ENCODE results near the gene FAM81B. TPM values are rescaled to one million over a fixed set of nuclear protein-coding genes. Genes with fewer than 3 reads are reported as not detected.

Gene FAM81B
- total RNA-seq, 3 donors from 2014 or later (not counting 1 experiment from before 2014, with no cell fraction given): not detected

- no peak for DNase-seq
- TF ChIP-seq, protein P1, sequence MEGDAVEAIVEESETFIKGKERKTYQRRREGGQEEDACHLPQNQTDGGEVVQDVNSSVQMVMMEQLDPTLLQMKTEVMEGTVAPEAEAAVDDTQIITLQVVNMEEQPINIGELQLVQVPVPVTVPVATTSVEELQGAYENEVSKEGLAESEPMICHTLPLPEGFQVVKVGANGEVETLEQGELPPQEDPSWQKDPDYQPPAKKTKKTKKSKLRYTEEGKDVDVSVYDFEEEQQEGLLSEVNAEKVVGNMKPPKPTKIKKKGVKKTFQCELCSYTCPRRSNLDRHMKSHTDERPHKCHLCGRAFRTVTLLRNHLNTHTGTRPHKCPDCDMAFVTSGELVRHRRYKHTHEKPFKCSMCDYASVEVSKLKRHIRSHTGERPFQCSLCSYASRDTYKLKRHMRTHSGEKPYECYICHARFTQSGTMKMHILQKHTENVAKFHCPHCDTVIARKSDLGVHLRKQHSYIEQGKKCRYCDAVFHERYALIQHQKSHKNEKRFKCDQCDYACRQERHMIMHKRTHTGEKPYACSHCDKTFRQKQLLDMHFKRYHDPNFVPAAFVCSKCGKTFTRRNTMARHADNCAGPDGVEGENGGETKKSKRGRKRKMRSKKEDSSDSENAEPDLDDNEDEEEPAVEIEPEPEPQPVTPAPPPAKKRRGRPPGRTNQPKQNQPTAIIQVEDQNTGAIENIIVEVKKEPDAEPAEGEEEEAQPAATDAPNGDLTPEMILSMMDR (IDR thresholded peaks at IDR 0.05): no peak
- WGBS (ENCODE audit: insufficient coverage): 100% methylated on average over 1 of the region's 1 CpG
- Histone ChIP-seq H3K4me3 (ENCODE audit: low read length) (no peak overlapping the region), H3K9me3 (ENCODE audit: control insufficient read depth, insufficient read depth, low read length) (no peaks in the 10 kb centered on the region), H3K27ac (ENCODE audit: low read length) (no peak overlapping the region), H3K36me3 (ENCODE audit: control insufficient read depth, insufficient read depth, low read length) (no peaks in the 10 kb centered on the region), H3K4me1 (ENCODE audit: control insufficient read depth, insufficient read depth, low read length) (no peaks in the 10 kb centered on the region), H3K27me3 (ENCODE audit: control insufficient read depth, insufficient read depth, low read length) (no peaks in the 10 kb centered on the region)
- no peaks in the 10 kb centered on the region for H3K36me3 Mint-ChIP-seq
- H3K27ac Mint-ChIP-seq: no peak overlapping the region
- no peaks in the 10 kb centered on the region for H3K9me3 Mint-ChIP-seq
- no peak for ATAC-seq
- H3K27me3 Mint-ChIP-seq (ENCODE audit: low read depth in 2 of 2): peaks cover 0 to 3% of the 10 kb centered on the region in 2 donors
- H3K4me3 Mint-ChIP-seq: no peak overlapping the region
- intact Hi-C loops (cut with micrococcal nuclease): no loop called here
- no peaks in the 10 kb centered on the region for H3K4me1 Mint-ChIP-seq
Observed at GRCh38 chr5:95393279-95393678, 2.1 kb downstream of the FAM81B start.

GRCh38 chr5:95398989-95399388, 7.8 kb downstream of the FAM81B start:
- Histone ChIP-seq H3K4me3 (ENCODE audit: low read length) (no peak overlapping the region), H3K27me3 (ENCODE audit: control insufficient read depth, insufficient read depth, low read length) (no peaks in the 10 kb centered on the region), H3K36me3 (ENCODE audit: control insufficient read depth, insufficient read depth, low read length) (no peaks in the 10 kb centered on the region), H3K9me3 (ENCODE audit: control insufficient read depth, insufficient read depth, low read length) (no peaks in the 10 kb centered on the region), H3K27ac (ENCODE audit: low read length) (no peak overlapping the region), H3K4me1 (ENCODE audit: control insufficient read depth, insufficient read depth, low read length) (no peaks in the 10 kb centered on the region)
- intact Hi-C loops (cut with micrococcal nuclease): no loop called here
- no peak overlapping the region for H3K27ac Mint-ChIP-seq
- TF ChIP-seq, protein P1 (IDR thresholded peaks at IDR 0.05): no peak
- H3K4me1 Mint-ChIP-seq: no peaks in the 10 kb centered on the region
- ATAC-seq: no peak
- 100% methylated on average over 1 of the region's 1 CpG for WGBS (ENCODE audit: insufficient coverage)
- H3K36me3 Mint-ChIP-seq: no peaks in the 10 kb centered on the region
- no peak for DNase-seq
- H3K4me3 Mint-ChIP-seq: no peak overlapping the region
- H3K27me3 Mint-ChIP-seq (ENCODE audit: low read depth in 2 of 2): peaks cover 0 to 6% of the 10 kb centered on the region in 2 donors
- H3K9me3 Mint-ChIP-seq: no peaks in the 10 kb centered on the region

- H3K9me3 Mint-ChIP-seq: no peaks in the 10 kb centered on the region
- no peak overlapping the region for H3K4me3 ChIP-seq (ENCODE audit: low read length)
- DNase-seq: no peak
- no peaks in the 10 kb centered on the region for H3K4me1 ChIP-seq (ENCODE audit: control insufficient read depth, insufficient read depth, low read length)
- H3K4me1 Mint-ChIP-seq: no peaks in the 10 kb centered on the region
- no peaks in the 10 kb centered on the region for H3K36me3 Mint-ChIP-seq
- H3K36me3 ChIP-seq (ENCODE audit: control insufficient read depth, insufficient read depth, low read length): no peaks in the 10 kb centered on the region
- no peak overlapping the region for H3K27ac ChIP-seq (ENCODE audit: low read length)
- ATAC-seq: no peak
- H3K9me3 ChIP-seq (ENCODE audit: control insufficient read depth, insufficient read depth, low read length): no peaks in the 10 kb centered on the region
- TF ChIP-seq, protein P1 (IDR thresholded peaks at IDR 0.05): no peak
- H3K4me3 Mint-ChIP-seq: no peak overlapping the region
- intact Hi-C loops (cut with micrococcal nuclease): no loop called here
- H3K27ac Mint-ChIP-seq: no peak overlapping the region
- 93% methylated on average over 3 of the region's 3 CpGs for WGBS (ENCODE audit: insufficient coverage)
- no peaks in the 10 kb centered on the region for H3K27me3 ChIP-seq (ENCODE audit: control insufficient read depth, insufficient read depth, low read length)
- H3K27me3 Mint-ChIP-seq (ENCODE audit: low read depth in 2 of 2): peaks cover 7 to 8% of the 10 kb centered on the region in 2 donors
Observed at GRCh38 chr5:95401626-95402025, 10.5 kb downstream of the FAM81B start.

DNA sequence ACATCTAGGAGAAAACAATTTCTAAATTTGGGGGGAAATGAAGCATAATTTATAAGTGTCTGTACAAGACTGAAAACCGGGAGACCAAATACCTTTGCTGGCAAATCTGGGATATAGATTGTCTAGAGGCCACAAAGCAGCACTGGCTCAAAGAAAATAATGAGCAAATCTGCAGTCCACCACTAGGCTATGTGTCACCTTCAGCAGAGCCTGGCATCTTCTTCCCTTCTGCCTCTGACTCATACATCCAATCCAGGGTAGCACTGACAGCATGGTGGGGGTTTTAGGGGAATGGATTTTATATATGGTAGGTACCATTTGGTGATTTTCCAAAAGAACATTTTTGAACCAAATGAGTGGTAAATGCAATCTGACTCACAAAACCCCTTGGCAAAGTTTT, 12.8 kb downstream of the FAM81B start:
- Mint-ChIP-seq H3K27me3 (ENCODE audit: low read depth in 2 of 2) (peaks cover 12 to 16% of the 10 kb centered on the region in 2 donors), H3K27ac (no peak overlapping the region), H3K36me3 (no peaks in the 10 kb centered on the region), H3K4me1 (no peaks in the 10 kb centered on the region), H3K9me3 (peaks cover 0 to 6% of the 10 kb centered on the region in 2 donors), H3K4me3 (no peak overlapping the region)
- TF ChIP-seq, protein P1 (IDR thresholded peaks at IDR 0.05): no peak
- no peak overlapping the region for H3K4me3 ChIP-seq (ENCODE audit: low read length)
- intact Hi-C loops (cut with micrococcal nuclease): no loop called here
- WGBS (ENCODE audit: insufficient coverage): 54% methylated on average over 1 of the region's 1 CpG
- ATAC-seq (no peak), DNase-seq (no peak)
- no peaks in the 10 kb centered on the region for H3K9me3 ChIP-seq (ENCODE audit: control insufficient read depth, insufficient read depth, low read length)
- H3K36me3 ChIP-seq (ENCODE audit: control insufficient read depth, insufficient read depth, low read length): no peaks in the 10 kb centered on the region
- H3K27ac ChIP-seq (ENCODE audit: low read length): no peak overlapping the region
- no peaks in the 10 kb centered on the region for H3K4me1 ChIP-seq (ENCODE audit: control insufficient read depth, insufficient read depth, low read length)
- H3K27me3 ChIP-seq (ENCODE audit: control insufficient read depth, insufficient read depth, low read length): no peaks in the 10 kb centered on the region
